CD4-positive, alpha-beta T cell treated with Interleukin-2 at 100 ng/mL for 4 hours (primary cell): ENCODE measurements around the gene RNF8.

Source experiments
- DNase-seq: peaks from one replicate; pipeline ENCODE4 v3.0.0-alpha.2; 2020; ENCODE audit warnings: low spot score

Gene RNF8

GRCh38 chr6:37359039-37359438, 5.3 kb downstream of the RNF8 start:
- no peak for DNase-seq

DNA sequence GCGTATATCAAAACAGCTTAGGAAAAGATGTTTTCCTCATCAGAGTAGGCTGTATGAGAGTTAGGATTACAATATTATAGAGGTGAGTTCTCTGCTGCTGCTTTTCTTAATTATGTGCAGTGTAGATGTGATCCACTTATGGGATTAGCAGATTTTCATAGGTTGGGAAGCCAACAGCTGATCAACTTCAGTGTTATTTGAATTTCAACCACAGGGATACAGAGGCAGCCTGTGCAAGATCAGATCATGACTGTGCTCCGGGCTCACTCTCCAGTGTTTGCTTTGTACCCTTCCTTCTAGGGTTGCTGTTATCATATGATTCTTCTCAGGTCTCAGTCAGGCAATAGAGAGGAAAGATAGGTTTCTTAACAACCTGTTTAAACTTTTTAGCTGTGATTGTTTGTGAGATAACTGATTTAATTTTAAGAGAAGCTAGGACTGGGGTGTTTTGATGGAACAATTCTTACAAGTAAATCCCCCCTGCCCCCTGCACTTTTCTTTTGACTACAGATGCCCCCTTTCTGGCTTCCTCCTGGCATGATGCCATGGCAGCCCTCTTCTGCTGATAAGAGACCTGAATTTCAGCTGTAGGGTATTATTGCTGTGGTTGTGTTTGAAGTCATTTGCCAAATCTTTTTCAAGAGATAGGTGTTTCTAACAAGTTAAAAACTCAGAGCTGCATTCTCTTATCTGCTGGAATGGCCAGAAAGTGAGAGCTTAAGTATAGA, 8.5 kb downstream of the RNF8 start:
- no peak for DNase-seq

DNA sequence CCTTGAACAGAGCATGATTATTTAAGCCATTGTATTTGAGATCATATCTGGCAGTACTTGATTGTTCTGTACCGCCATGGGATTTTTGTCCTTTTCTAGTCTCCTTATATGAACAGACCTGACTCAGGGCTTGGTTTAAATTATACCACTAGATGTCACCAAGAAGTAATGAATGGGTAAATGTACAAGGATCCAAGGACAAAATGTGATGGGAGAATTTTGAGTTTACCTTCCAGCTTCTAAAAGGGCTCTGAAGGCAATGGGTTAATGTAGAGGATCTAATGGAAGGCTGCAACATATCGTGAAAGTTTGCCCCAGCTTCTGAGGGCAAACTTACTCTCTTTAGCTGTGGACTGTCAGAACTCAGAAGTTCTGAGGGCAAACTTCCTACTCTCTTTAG, 12.0 kb downstream of the RNF8 start:
- DNase-seq, result no peak

DNA sequence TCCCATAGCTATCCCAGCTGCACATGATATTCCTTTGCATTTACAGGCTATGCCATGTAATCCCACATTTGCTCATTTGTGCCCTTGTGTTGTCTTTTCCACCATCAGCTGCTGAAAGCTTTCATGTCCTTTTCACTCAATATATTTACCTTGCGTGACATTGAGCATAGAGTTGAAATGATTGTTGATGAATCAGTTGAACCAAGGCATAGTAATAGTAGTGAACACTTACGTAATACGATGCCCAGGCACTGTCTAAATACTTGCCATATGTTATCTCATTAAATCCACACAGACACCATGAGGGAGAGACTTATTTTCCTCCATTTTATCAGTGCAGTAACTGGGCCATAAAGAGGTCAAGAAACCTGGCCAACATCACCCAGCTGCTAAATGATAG, 13.1 kb downstream of the RNF8 start:
- DNase-seq, result no peak

- no peak for DNase-seq
Measured at GRCh38 chr6:37368961-37369320, 15.2 kb downstream of the RNF8 start.

DNA sequence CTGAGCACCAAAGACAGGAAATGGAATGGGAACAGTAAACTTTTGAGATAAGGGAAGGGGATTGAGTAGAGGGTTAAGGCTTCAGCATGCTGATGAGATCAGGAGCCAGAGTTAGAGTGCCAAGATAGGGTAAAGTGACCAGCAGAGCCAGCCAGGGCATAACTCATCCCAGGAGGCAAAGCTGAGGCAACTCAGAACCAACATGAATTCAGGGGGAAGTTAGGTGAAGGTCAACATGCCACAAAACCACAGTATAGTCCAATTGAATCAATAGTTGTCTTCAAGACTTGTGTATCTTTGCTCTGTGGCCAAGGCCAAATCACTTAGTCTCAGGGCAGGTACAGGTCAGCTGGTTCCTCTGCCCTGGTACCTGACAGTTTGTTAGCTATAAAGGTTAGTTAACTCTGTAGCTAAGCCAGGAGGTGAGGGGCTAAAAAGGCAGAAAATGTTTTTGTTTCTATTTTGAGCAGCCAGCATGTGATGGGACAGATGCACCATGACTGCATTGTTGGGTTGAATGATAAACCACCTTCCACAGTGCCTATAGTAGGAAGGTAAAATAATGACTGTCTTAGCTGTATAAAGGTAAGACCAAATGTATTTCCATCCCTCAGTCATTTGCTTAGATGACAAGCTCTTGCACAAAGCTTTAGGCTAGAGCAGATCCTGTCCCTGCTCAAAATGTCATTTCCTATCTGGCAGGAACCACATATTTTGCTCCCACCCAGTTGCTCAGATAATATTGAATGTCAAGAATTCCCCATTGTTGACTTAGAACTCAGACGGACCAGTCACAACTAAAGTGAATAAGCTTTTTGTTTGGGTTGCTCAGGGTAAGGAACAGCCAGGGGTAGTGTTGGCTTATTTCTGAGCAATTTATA, 15.8 kb downstream of the RNF8 start:
- DNase-seq, result no peak

- no peak for DNase-seq
Measured at GRCh38 chr6:37371154-37372083, 17.6 kb downstream of the RNF8 start.

DNA sequence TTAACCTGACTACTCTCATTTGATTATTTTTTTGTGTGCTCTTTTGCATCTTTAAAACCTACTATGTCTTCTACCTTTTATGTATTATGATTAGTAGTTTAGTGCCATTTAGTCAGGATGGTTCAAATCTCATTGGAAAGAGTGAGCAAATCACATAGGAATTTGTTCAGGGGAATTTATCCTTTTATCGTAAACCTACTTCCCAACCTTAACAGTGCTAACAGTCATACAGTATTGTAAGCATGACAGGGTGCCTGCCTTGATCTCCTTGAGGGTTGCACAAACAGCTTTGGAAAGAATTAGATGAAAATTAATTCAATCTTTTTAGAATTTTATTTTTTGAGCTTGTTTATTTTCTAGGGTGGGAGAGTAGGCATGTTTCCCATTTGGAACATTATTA, 18.3 kb downstream of the RNF8 start:
- no peak for DNase-seq

GRCh38 chr6:37373822-37374471, 20.2 kb downstream of the RNF8 start:
- DNase-seq, result no peak

DNA sequence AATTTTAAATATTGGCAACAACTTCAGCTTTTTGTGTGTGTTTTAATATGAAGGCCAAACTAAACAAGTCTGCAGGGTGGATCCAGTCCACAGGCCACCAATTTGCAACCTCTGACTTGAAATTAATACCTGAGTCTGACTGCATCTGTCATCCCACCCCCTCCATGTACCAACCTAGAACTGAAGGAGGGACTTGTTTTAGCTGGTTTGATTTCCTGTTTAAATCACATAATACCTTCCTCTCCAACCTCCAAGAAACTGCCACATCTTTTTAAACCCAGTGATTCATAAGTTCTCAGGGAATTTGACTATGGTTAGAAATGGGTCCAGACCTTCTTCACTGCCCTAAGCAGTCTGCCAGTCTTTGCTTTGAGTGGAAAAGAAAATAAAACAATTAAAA, 21.6 kb downstream of the RNF8 start:
- DNase-seq, result no peak

DNA sequence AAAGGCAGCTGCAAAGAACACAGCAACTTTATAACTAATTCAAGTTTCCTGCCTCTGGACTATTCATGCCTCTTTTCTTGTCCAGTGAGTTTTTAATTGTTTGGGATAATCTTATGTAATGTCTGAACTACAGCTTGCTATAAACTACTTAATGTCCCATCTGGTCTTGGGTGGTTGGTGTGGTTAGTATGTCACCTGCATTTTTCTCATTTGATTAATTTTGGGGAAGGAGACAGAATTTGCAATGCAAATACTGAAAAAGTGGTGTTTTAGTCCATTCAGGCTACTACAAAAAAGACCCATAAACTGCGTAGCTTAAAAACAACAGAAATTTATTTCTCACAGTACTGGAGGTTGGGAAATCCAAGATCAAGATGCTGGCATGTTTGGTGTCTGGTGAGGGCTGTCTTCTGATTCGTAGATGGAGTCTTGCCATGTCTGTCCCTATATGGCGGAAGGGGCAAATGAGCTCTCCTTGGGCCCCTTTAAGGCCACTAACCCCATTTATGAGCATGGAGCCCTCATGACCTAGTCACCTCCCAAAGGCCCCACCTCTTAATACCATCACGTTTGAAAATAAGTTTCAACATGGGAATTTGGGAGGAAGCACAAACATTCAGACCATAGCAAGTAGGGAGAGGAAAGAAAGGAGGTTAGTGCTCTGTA, 22.4 kb downstream of the RNF8 start:
- DNase-seq, result no peak

- DNase-seq, result peak; percentile 45
Measured at GRCh38 chr6:37381579-37381978, 27.8 kb downstream of the RNF8 start.

DNA sequence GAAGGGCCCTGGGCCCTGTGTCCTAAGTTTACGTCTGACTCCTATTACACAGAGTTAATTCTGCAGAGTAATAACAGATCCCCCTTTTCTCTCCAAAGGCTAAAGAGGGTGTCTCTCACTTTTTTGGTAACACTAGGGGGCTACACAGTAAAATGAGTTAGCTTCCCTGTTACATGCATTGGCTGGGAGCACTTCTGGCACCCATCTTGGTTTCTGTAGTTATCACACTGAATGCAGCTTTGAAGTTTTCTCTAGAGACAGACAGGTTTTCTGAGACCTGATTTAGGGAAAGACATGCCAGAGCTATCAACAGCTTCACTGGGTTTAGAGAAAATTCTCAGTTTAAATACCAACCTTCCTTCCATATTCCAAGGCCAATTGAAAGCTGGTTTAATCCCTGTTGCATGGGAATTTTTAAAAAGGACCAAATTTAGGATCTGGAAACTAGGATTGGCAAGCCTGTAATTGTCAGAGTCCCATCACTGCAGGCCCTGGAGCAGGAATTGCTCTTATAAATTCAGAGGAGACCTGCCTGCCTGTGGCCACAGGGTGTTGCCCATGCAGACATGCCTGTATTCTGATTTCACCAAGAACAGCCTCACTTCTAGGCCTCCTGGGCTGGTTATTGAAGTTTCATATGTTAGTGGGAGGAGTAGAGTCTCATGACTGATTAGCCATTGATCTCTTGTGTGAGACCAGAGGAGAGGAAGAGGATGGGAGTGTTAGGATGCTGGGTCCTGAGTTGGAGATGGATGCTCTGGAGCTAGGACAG, 29.4 kb downstream of the RNF8 start:
- no peak for DNase-seq

DNA sequence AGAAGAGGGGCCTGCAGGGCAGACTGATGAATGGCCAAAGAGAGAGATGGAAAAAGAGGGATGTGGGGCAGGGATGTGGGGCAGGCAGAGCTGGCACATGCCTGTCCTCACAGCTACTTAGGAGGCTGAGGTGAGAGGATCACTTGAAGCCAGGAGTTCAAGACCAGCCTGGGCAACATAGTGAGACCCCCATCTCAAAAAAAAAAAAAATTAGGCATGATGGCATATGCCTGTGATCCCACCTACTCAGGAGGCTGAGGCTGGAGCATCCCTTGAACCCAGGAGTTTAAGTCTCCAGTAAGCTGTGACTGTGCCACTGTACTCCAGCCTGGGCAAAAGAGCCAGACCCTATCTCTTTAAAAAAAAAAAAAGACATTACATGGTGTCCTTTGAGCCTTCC, 34.8 kb downstream of the RNF8 start:
- DNase-seq, result no peak

GRCh38 chr6:37389857-37390256, 36.1 kb downstream of the RNF8 start:
- DNase-seq, result no peak

GRCh38 chr6:37391120-37391519, 37.3 kb downstream of the RNF8 start:
- DNase-seq, result no peak

DNA sequence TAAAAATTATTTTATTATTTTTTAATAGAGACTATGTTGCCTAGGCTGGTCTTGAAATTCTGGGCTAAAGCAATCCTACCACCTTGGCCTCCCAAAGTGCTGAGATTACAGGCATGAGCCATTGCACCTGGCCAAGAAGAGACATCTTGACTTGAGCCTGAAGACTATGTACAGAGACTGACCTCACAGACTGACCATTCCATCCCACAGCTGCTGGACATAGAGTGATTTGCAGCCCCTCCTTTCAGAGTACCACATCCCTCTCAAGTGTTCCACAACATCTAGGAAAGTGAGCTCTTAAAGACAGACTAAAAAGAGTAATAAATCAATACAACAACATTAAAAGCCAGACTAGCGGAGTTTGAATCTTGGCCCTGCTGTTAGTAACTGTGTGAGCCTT, 39.0 kb downstream of the RNF8 start:
- DNase-seq, result no peak

GRCh38 chr6:37393381-37393929, 39.7 kb downstream of the RNF8 start:
- DNase-seq, result no peak

- no peak for DNase-seq
Measured at GRCh38 chr6:37396571-37397180, 42.9 kb downstream of the RNF8 start.

DNA sequence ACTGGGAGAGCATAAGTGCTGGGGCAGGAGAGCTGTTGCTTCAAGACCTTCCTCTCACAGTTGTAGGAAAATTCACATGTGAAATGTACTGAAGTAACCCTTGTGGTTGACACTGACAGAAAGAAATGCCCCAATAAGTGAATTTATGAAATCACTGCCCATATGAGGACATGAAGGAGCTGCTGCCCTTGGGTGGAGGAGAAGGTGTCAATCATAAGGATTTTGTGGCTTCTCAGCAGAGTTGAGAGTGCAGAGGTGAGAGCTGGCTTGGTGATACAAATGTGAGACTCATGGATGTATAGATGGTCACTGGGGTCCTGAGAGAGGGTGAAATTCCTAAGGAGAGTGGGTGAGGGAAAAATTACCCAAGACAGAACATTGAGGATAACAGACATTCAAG, 45.3 kb downstream of the RNF8 start:
- no peak for DNase-seq
